HG02852 (cell line): Measurements from ENCODE around the gene PTMA.
"Not testable (repeated sequence)": the region's sequence is repeated elsewhere in the genome, so short reads cannot be mapped to it uniquely, and the experiment has no call there.

Experiments used
- ATAC-seq: cut with Tn5 transposase; IDR thresholded peaks from one replicate; pipeline ENCODE4 v1.9.1; 2021; ENCODE audit warnings: mild to moderate bottlenecking, moderate library complexity; ENCODE audit not compliant: unreplicated experiment

The PTMA gene

DNA sequence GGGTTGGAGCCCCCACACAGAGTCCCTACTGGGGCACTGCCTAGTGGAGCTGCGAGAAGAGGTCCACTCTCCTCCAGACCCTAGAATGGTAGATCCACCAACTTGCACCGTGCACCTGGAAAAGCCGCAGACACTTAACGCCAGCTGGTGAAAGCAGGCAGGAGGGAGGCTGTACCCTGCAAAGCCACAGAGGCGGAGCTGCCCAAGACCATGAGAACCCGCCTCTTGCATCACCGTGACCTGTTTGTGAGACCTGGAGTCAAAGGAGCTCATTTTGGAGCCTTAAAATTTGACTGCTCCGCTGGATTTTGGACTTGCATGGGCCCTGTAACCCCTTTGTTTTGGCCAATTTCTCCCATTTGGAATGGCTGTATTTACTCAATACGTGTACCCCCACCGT is 40.7 kb downstream of the PTMA start:
- ATAC-seq: not testable (repeated sequence)

DNA sequence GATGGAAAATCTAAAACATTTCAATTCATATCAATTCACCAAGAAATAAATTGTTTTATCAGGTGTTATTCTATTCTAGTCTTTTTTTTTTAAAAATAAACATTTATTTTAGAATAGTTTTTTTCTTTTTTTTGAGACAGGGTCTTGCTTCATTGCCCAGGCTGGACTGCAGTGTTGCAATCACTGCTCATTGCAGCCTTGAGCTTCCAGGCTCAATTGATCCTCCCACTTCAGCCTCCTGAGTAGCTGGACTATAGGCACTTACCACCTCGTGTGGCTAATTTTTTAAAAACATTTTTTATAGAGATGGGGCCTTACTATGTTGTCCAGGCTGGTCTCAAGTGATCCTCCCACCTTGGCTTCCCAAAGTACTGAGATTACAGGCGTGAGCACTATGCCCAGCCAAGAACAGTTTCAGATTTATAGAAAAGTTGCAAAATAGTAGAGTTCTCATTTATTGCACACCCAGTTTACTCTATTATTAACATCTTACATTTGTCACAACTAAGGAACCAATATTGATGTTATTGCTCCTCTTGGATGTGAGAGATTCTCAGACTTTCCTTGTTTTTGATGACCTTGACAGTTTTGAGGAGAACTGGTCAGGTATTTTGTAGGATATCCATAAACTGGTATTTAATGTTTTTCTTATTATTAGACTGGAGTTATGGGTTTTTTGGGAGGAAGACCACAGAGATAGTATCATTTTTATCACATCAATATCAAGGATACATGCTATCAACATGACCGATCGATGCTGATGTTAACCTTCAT is 42.9 kb downstream of the PTMA start:
- ATAC-seq: no peak

GRCh38 chr2:231752061-231752460 is 43.7 kb downstream of the PTMA start:
- ATAC-seq: no peak

- no peak for ATAC-seq
Measured at GRCh38 chr2:231761735-231762134, 53.4 kb downstream of the PTMA start.
